Spleen (tissue), 7 donors: ENCODE results near the gene LGALSL.

Source experiments
- POLR2A ChIP-seq, 3 donors: fragments of 450-650 bp; IDR thresholded peaks; one replicate each; pipeline ENCODE4 v1.5.1; 2017; ENCODE audit warnings: antibody characterized with exemption in 3 of 3, mild to moderate bottlenecking in 1 of 3
- POLR2AphosphoS5 ChIP-seq, 3 donors: sonication (generic); formaldehyde crosslinking; IDR thresholded peaks; one replicate each; pipeline ENCODE4 v1.5.1; 2017; ENCODE audit warnings: antibody characterized with exemption in 3 of 3
- TF ChIP-seq, protein P1 (sequence below), 11 experiments: fragments of 200-600 bp in 7 of 11; fragments of 450-650 bp in 4 of 11; sonication (generic) in 4 of 11; IDR thresholded peaks in 8 of 11; conservative IDR thresholded peaks in 3 of 11; 1 replicate in 7 of 11; 2 replicates in 4 of 11; pipeline versions ENCODE4 v1.4.0 to v1.8.0; 2016 to 2021; ENCODE audit warnings: antibody characterized with exemption in 11 of 11, inconsistent platforms in 4 of 11, mild to moderate bottlenecking in 1 of 11
- donor health status: DM: no; HTN: no; CAD: no; lungs with moderate emphysema.
- donor health status: DM: no; HTN: no; CAD: no.
- donor health status: DM: no; HTN: no; CAD: no.

GRCh38 chr2:64434039-64434657 is 19.8 kb upstream of the LGALSL start:
- TF ChIP-seq POLR2AphosphoS5 (IDR thresholded peaks at IDR 0.05) (no peak), POLR2A (IDR thresholded peaks at IDR 0.05) (no peak)
- TF ChIP-seq, protein P1, sequence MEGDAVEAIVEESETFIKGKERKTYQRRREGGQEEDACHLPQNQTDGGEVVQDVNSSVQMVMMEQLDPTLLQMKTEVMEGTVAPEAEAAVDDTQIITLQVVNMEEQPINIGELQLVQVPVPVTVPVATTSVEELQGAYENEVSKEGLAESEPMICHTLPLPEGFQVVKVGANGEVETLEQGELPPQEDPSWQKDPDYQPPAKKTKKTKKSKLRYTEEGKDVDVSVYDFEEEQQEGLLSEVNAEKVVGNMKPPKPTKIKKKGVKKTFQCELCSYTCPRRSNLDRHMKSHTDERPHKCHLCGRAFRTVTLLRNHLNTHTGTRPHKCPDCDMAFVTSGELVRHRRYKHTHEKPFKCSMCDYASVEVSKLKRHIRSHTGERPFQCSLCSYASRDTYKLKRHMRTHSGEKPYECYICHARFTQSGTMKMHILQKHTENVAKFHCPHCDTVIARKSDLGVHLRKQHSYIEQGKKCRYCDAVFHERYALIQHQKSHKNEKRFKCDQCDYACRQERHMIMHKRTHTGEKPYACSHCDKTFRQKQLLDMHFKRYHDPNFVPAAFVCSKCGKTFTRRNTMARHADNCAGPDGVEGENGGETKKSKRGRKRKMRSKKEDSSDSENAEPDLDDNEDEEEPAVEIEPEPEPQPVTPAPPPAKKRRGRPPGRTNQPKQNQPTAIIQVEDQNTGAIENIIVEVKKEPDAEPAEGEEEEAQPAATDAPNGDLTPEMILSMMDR (IDR thresholded peaks at IDR 0.05 in 8 of 11, conservative IDR thresholded peaks at IDR 0.05 in 3 of 11): no peak
